Left forelimb (tissue), 1 donor: ENCODE results near the gene B4GALNT1.
"Not testable (repeated sequence)": the region's sequence is repeated elsewhere in the genome, so short reads cannot be mapped to it uniquely, and the experiment has no call there.

ENCODE experiments used
- DNase-seq: peaks from one replicate; pipeline ENCODE4 v3.0.0-alpha.2; 2018; ENCODE audit warnings: low spot score

B4GALNT1 gene

DNA sequence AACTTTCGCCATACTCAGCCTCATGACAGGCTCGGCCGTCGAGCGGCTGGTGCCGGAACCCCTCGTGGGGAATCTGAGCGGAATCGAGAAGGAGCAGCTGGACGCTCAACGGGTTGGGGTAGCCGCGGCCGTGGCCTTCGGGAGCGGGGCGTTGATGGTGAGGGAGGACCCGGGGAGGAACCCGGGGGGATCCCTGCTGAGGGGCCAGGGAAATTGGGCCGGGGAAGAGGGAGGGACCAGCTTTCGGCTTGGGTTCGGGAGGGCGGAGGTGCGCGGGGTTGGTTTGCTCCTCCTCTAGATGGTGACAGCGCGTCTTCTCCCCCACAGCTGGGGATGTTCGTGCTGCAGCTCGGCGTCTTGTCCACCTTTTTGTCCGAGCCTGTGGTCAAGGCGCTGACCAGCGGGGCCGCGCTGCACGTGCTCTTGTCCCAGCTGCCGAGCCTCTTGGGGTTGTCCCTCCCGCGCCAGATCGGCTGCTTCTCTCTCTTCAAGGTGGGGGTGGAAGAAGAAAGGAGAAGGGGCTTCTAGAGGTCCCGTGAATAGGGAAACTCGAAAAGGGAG is 12.0 kb downstream of the B4GALNT1 start:
- no peak for DNase-seq

- DNase-seq, result no peak
Observed at GRCh38 chr12:57620245-57620935, 12.6 kb downstream of the B4GALNT1 start.

DNA sequence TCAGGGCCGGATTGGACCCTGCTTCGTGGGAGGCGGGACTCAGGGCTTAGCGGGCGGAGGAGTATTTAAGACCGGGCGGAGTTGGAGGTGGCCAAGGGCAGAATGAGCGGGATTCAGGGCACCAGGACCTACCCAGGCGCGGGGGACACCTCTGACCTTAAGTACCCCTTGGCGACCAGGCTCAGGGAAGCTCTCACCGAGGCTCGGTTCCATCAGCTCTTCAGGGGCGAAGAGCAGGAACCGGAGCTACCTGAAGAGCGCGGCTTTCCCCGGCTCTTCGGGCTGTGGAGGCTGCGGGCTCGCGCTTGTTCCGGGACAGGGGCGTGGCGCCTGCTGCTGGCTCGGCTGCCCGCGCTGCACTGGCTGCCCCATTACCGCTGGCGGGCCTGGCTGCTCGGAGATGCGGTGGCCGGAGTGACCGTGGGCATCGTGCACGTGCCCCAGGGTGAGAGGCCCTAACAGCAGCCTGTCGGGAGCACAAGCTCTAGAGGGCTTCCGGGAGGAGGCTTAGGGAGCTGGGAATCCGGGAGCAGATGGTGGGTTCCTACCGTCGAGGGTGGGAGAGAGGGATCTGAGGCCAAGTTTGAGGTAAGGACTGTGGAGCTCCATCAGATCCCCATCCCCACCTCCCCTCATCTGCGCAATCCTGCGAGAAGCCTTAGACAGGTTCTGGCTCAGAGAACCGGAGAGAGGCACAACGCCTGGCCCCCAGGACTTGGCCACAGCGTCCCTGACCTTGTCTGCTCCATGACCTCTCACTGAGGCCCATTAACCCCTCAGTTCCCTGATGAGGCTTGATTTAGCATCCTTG is 13.4 kb downstream of the B4GALNT1 start:
- DNase-seq, result no peak

DNA sequence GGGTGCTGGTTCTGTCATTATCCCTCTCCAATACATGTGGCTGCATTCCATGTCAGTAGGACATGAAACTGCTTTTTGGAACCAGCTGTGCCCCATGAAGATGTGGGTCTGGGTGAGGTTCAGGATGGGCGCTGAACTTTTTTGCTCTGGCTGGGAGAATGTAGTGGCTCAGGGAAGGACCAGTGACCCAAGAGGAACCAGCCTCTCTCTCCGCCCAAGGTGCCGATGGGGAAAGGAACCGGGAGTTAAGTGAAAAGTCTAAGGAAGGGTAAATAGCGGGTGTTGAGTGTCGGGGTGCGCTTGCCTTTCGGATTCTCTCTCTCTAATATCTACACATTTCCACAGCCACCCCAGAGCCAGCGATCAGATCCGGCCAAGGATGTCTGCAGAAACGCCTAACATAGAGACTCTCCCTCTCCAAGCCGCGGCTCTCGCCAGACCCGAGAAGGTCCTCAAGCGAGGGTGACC is 14.0 kb downstream of the B4GALNT1 start:
- no peak for DNase-seq

DNA sequence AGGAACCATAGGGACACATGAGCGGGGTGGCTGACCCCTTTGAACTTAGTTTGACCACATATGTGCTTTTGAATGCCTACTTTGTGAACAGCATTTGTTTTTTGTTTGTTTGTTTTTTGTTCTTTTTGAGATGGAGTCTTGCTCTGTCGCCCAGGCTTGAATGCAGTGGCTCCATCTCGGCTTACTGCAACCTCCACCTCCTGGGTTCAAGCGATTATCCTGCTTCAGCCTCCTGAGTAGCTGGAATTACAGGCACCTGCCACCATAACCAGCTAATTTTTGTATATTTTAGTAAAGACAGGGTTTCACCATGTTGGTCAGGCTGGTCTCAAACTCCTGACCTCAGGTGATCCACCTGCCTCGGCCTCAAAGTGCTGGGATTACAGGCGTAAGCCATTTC is 14.6 kb downstream of the B4GALNT1 start:
- DNase-seq, result not testable (repeated sequence)

GRCh38 chr12:57617942-57618341 is 15.1 kb downstream of the B4GALNT1 start:
- no peak for DNase-seq

GRCh38 chr12:57616383-57617101 is 16.5 kb downstream of the B4GALNT1 start:
- DNase-seq, result no peak

- no peak for DNase-seq
Observed at GRCh38 chr12:57615637-57616036, 17.4 kb downstream of the B4GALNT1 start.

- DNase-seq, result no peak
Observed at GRCh38 chr12:57614948-57615500, 18.0 kb downstream of the B4GALNT1 start.

DNA sequence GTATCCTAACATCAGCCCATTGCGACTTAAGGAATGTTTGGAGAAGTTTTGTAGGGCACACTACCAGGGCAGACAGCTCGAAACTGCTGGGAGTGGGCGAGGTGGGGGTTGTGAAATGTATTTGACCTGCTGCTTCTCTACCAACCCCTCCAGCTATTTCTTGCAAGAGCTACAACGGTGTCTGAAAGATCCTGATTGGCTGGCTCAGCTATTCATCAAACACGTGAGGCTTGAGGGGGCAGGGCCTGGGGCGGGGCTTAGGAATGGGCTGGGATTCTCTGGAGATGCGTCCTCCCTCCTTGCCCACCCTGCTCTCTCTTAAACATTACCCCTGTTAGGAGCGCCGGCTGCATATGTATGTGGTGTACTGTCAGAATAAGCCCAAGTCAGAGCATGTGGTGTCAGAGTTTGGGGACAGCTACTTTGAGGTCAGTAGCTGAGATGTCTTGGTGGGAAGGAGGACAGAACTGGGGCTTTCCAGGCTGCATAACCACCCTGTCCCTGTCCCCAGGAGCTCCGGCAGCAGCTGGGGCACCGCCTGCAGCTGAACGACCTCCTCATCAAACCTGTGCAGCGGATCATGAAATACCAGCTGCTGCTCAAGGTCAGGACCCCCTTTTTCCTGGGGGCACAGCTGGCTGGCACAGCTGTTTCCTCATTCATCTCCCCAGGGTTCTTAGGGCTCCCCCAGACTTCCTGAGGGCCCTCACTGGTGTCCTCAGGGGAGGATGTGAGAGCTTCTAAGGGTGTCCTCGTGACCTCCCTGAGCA is 18.6 kb downstream of the B4GALNT1 start:
- no peak for DNase-seq

- DNase-seq, result no peak
Observed at GRCh38 chr12:57613427-57614109, 19.4 kb downstream of the B4GALNT1 start.

DNA sequence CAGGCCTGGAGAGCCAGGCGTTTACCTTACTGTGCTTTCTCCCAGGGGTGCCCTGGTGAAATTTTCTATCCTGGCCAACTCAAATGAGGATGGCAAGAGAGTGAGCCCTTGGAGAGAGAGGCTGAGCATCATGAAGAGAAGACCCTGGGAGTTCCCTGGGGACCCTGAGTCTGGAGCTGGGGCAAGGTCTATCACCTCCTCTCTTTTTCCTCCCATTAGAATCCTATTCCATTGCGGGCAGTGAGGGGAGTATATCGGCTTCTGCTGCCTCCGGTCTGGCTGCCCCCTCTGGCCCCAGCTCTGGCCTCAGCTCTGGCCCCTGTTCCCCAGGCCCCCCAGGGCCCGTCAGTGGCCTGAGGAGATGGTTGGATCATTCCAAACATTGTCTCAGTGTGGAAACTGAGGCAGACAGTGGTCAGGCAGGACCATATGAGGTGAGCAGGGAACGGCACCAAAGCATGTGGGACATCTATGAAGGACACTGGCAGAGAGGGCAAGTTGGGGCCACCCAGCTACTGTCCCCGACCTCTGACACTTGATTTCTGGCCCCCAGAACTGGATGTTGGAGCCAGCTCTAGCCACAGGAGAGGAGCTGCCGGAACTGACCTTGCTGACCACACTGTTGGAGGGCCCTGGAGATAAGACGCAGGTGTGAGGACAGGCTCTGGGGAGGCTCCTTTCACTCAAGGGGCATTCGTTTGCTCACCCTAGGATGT is 20.1 kb downstream of the B4GALNT1 start:
- no peak for DNase-seq

DNA sequence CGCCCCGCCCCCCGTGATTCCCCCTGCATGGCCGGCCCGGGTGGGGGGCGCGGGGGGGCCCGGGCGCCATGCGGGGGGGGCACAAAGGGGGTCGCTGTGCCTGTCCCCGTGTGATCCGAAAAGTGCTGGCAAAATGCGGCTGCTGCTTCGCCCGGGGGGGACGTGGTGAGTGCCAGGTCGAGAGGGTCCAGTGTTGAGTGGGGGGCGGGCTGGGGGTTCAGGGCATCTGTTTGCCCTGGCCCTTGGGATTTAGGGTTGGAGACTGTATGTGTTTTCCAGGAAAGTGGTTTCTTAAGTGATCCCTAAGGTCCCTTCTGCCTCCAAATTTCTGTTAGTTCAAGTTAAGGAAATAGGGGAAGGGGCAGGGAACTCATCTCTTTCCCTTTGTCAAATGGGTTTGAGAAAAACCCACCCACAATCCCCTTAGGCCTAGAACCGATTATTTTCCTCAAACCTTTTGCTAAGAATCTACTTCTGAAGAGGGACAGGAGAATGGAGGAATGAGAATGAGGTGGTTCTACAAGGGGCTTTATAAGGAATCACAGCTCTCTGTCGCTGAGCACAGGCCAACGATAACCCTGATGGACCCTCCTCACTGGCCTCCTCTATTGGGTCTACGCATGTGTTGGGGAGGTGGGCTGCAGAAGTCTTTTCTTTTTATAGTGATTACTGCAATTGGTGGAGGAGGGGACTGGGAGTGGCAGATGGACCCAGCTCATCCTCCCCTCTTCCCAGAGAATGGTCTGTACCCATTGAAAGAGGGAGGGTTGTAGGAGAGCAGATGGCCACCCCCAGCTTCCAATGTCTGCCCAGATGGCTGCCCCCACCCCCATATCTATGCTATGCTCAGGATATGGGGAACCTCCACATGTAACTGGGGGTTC is 20.9 kb downstream of the B4GALNT1 start:
- DNase-seq, result no peak

DNA sequence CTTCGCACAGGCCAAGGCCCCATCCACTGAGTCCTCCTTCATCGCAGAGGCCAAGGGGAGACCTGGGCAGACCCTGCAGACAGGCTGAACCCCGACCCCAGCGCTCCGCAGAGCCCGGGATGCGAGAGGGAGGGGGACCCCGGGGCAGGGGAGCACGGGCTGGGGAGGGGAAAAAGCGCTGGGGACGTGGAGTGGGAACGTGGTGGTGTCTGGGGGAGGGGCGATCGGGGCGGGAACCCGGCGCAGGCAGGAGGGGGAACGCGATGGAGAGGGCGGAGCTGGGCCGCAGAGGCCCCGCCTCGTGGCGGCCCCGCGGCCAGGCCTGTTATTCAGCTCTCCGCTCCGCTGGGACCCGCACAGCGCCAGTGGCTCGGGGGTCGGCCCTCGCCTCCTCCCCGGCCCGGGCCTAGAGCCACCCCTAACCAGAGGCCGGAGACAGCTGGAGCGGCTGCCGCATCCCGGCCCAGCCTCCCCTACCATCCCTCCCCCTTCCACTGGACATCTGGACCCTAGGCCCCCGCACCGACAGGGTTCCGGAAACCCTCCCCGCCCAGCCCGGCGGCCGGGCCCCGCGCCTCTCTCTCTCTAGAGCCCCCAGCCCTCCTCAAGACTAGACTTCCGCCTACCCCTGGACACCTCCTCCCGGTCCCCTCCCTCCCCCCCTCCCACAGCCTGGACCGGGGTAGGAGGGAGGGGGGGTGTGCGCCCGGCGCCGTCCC is 21.7 kb downstream of the B4GALNT1 start, which contains the start of gene ARHGEF25:
Gene ARHGEF25, plus strand, starts transcription at position 328 of the 719 bp plus-strand sequence. CDS start 460 bp downstream, outside the sequence.
- peak; percentile 92 for DNase-seq

GRCh38 chr12:57610554-57611107 is 22.4 kb downstream of the B4GALNT1 start:
- DNase-seq, result peak; percentile 78

DNA sequence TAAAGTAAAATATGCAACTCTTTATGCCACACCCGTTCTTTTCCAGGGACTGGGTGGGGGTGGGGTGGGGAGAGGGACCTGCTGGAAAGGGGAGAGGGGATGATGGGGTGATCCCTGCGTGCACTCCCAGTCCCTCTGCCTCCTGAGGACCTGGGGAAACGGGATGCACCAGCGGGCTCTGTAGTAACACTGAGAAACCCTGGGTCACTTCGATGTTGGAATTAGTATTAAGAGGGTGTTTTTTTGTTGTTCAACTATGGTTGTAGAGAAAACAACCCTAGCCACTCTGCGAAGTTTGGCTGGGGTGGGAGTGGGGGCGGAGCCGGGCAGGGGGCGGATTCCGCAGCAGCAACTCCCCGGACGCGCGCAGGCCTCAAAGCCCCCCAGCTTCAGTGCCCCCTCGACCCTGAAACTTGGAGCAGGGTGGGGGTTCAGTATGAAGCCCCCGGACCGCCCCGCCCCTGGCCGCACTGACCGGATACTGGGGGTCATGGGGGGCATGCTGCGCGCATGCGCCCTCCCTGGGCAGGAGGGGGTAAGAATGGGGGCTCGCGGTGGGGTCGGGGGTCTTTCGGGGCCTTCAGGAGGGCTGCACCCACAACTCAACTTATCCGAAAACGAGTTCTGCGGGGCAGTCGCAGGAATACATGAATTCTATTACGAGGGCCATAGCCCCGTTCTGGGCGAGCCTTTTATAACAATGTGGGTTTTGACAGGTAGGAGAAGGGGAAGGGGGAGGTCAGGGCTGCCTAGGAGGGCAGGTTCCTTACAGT is 23.0 kb downstream of the B4GALNT1 start:
- peak; percentile 77 for DNase-seq
